Measurements from ENCODE around the gene AVPR2.

The AVPR2 gene

GRCh38 chrX:153885968-153886903, 18.2 kb upstream of the AVPR2 start, which contains the start of gene L1CAM:
Gene L1CAM, minus strand, starts transcription at chrX:153886173. Its CDS starts 10,337 bp downstream, at chrX:153875836.
- DNase-seq (ENCODE audit: low read depth): no peak

GRCh38 chrX:153886915-153887314, 17.6 kb upstream of the AVPR2 start:
- no peak for DNase-seq (ENCODE audit: low read depth)

- DNase-seq (ENCODE audit: low read depth): no peak
Observed at GRCh38 chrX:153887385-153887784, 17.1 kb upstream of the AVPR2 start.

- DNase-seq (ENCODE audit: low read depth): no peak
Observed at GRCh38 chrX:153888344-153888743, 16.1 kb upstream of the AVPR2 start.

- DNase-seq (ENCODE audit: low read depth): no peak
Observed at GRCh38 chrX:153889123-153889522, 15.3 kb upstream of the AVPR2 start.

- no peak for DNase-seq (ENCODE audit: low read depth)
Observed at GRCh38 chrX:153897899-153898298, 6.6 kb upstream of the AVPR2 start.

GRCh38 chrX:153900831-153901752, 3.4 kb upstream of the AVPR2 start:
- no peak for DNase-seq (ENCODE audit: low read depth)

- no peak for DNase-seq (ENCODE audit: low read depth)
Observed at GRCh38 chrX:153901753-153902140, 2.7 kb upstream of the AVPR2 start.

GRCh38 chrX:153902385-153902784, 2.1 kb upstream of the AVPR2 start:
- DNase-seq (ENCODE audit: low read depth): no peak

GRCh38 chrX:153903238-153903980, 1.1 kb upstream of the AVPR2 start:
- DNase-seq (ENCODE audit: low read depth): no peak

GRCh38 chrX:153905481-153906095, 1.1 kb downstream of the AVPR2 start:
- DNase-seq (ENCODE audit: low read depth): no peak

- no peak for DNase-seq (ENCODE audit: low read depth)
Observed at GRCh38 chrX:153906126-153906917, 1.8 kb downstream of the AVPR2 start.

GRCh38 chrX:153907456-153907855, 3.0 kb downstream of the AVPR2 start:
- DNase-seq (ENCODE audit: low read depth): no peak

GRCh38 chrX:153908219-153908860, 3.9 kb downstream of the AVPR2 start:
- no peak for DNase-seq (ENCODE audit: low read depth)

- DNase-seq (ENCODE audit: low read depth): no peak
Observed at GRCh38 chrX:153909024-153909979, 4.8 kb downstream of the AVPR2 start.

- DNase-seq (ENCODE audit: low read depth): no peak
Observed at GRCh38 chrX:153909980-153910360, 5.5 kb downstream of the AVPR2 start.

GRCh38 chrX:153910446-153910845, 6.0 kb downstream of the AVPR2 start:
- no peak for DNase-seq (ENCODE audit: low read depth)

- no peak for DNase-seq (ENCODE audit: low read depth)
Observed at GRCh38 chrX:153911798-153912197, 7.3 kb downstream of the AVPR2 start.

GRCh38 chrX:153913211-153913610, 8.7 kb downstream of the AVPR2 start:
- DNase-seq (ENCODE audit: low read depth): no peak
